MM.1S (cell line): ENCODE results near the gene KIAA1217.

Experiments
- EZH2 ChIP-seq: fragments of 300-600 bp; sonication (generic); optimal IDR thresholded peaks from 2 replicates; pipeline ENCODE3; 2017; ENCODE audit warnings: low read depth, mild to moderate bottlenecking, antibody characterized with exemption, low read length, mixed read lengths
- EZH2phosphoT487 ChIP-seq: fragments of 300-600 bp; sonication (generic); IDR thresholded peaks from 2 replicates; pipeline ENCODE4 v1.6.1; 2018; ENCODE audit warnings: antibody characterized with exemption, low read length
- TF ChIP-seq, protein P1 (sequence below): fragments of 300-600 bp; sonication (generic); IDR thresholded peaks from 2 replicates; pipeline ENCODE4 v1.5.1; 2016; ENCODE audit warnings: antibody characterized with exemption, low read length, mixed read lengths

DNA sequence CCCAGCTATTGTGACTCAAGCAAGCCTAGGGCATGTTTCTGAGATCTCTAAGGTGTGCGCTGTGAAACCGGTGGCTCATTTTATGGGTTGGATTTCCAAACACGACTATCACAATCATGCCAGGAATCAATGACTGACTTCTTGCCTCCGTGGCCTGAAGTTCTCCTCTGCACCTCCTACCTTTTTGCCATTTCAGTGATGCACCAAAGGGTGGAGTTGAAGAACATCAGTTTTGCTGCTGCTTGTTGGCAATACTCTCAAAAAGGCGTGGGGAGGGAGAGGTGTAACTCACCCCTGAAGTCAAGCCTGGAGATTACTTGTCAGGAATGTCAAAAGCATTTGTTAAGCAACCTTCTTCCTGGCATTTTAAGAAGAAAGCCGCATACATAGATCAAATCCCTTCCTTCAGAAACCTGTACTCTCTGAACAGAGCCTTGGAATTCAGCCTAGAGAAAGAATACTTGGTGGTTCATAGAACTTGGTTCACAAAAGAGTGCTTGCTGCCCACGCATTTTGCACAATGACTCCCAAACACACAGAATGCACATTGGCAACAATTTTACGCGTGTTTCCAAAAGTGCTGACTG, 41.0 kb downstream of the KIAA1217 start:
- TF ChIP-seq, protein P1, sequence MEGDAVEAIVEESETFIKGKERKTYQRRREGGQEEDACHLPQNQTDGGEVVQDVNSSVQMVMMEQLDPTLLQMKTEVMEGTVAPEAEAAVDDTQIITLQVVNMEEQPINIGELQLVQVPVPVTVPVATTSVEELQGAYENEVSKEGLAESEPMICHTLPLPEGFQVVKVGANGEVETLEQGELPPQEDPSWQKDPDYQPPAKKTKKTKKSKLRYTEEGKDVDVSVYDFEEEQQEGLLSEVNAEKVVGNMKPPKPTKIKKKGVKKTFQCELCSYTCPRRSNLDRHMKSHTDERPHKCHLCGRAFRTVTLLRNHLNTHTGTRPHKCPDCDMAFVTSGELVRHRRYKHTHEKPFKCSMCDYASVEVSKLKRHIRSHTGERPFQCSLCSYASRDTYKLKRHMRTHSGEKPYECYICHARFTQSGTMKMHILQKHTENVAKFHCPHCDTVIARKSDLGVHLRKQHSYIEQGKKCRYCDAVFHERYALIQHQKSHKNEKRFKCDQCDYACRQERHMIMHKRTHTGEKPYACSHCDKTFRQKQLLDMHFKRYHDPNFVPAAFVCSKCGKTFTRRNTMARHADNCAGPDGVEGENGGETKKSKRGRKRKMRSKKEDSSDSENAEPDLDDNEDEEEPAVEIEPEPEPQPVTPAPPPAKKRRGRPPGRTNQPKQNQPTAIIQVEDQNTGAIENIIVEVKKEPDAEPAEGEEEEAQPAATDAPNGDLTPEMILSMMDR: no peak
- no peak for TF ChIP-seq EZH2phosphoT487
- no peak for TF ChIP-seq EZH2
